CD8-positive, alpha-beta memory T cell (primary cell): ENCODE data around the gene AGPAT4. TPM values are rescaled to one million over a fixed set of nuclear protein-coding genes. Genes with fewer than 3 reads are reported as not detected.
"Not testable (repeated sequence)": the region's sequence is repeated elsewhere in the genome, so short reads cannot be mapped to it uniquely, and the experiment has no call there.

Experiments used
- CTCF ChIA-PET: fragments of 350-600 bp; sonication (Branson Sonifier 250); formaldehyde crosslinking; loops from one replicate; lab custom pipeline; 2021; ENCODE audit warnings: antibody characterized with exemption; lab: Charles Lee
- POLR2A ChIA-PET: fragments of 350-600 bp; sonication (Branson Sonifier 250); formaldehyde crosslinking; loops from one replicate; lab custom pipeline; 2021; ENCODE audit warnings: antibody characterized with exemption; lab: Charles Lee
- DNase-seq, 5 donors: peaks; one replicate each; pipeline versions ENCODE4 v3.0.0 to v3.0.0-alpha.2; 2020 to 2022; ENCODE audit warnings: mixed read lengths in 1 of 5
- H3K27ac ChIP-seq: one replicate; pipeline ENCODE4 v1.7.0; 2013; ENCODE audit warnings: low read depth, mild to moderate bottlenecking, low read length, moderate library complexity
- H3K27me3 ChIP-seq: 2 replicates; pipeline ENCODE4 v1.7.0; 2013; ENCODE audit warnings: low read length, mild to moderate bottlenecking; ENCODE audit not compliant: insufficient read depth, poor library complexity, severe bottlenecking
- H3K36me3 ChIP-seq: 2 replicates; pipeline ENCODE4 v1.7.0; 2013; ENCODE audit warnings: mild to moderate bottlenecking, low read length, moderate library complexity; ENCODE audit not compliant: insufficient read depth
- H3K4me1 ChIP-seq: 2 replicates; pipeline ENCODE4 v1.7.0; 2013; ENCODE audit warnings: mild to moderate bottlenecking, low read length, moderate library complexity; ENCODE audit not compliant: insufficient read depth
- H3K4me3 ChIP-seq: 2 replicates; pipeline ENCODE4 v1.7.0; 2013; ENCODE audit warnings: mild to moderate bottlenecking, low read length
- H3K9me3 ChIP-seq: 2 replicates; pipeline ENCODE4 v1.7.0; 2013; ENCODE audit warnings: mild to moderate bottlenecking, low read length
- H3K27ac Mint-ChIP-seq, 8 donors: one replicate each; pipeline ENCODE4 v1.8.0; 2020 to 2021; ENCODE audit warnings: mixed read lengths in 8 of 8, mild to moderate bottlenecking in 6 of 8, inconsistent platforms in 3 of 8, moderate library complexity in 3 of 8
- H3K27me3 Mint-ChIP-seq, 2 donors: one replicate each; pipeline ENCODE4 v1.8.0; 2020 to 2021; ENCODE audit warnings: mixed read lengths in 2 of 2, mild to moderate bottlenecking in 1 of 2, moderate library complexity in 1 of 2
- H3K36me3 Mint-ChIP-seq, 3 donors: one replicate each; pipeline ENCODE4 v1.8.0; 2020 to 2021; ENCODE audit warnings: mixed read lengths in 3 of 3, inconsistent platforms in 1 of 3, mild to moderate bottlenecking in 1 of 3
- H3K4me1 Mint-ChIP-seq, 3 donors: one replicate each; pipeline ENCODE4 v1.8.0; 2020 to 2021; ENCODE audit warnings: mixed read lengths in 3 of 3, inconsistent platforms in 1 of 3, mild to moderate bottlenecking in 1 of 3
- H3K4me3 Mint-ChIP-seq, 7 donors: one replicate each; pipeline ENCODE4 v1.8.0; 2020 to 2021; ENCODE audit warnings: mixed read lengths in 7 of 7, mild to moderate bottlenecking in 6 of 7, moderate library complexity in 4 of 7, inconsistent platforms in 2 of 7
- H3K9me3 Mint-ChIP-seq, 5 donors: one replicate each; pipeline ENCODE4 v1.8.0; 2020 to 2022; ENCODE audit warnings: mixed read lengths in 5 of 5, mild to moderate bottlenecking in 3 of 5, moderate library complexity in 2 of 5, inconsistent platforms in 1 of 5
- polyA plus RNA-seq: library from polyadenylated mRNA; unstranded; fragments of 300-500 nt; fragmentation: Illumina TruSeq; gene quantifications from one replicate; pipeline ENCODE4 v1.2.3, GENCODE V29; 2021
- total RNA-seq, 2 experiments: library from RNA; stranded (reverse); gene quantifications; one replicate each; pipeline ENCODE4 v1.2.3, GENCODE V29; 2021

Gene AGPAT4
- total and polyA plus RNA-seq, 3 experiments from 2014 or later = 2.2 to 5.9 (median 2.8) TPM

- H3K9me3 ChIP-seq, H3K27ac Mint-ChIP-seq, H3K4me1 ChIP-seq, H3K36me3 ChIP-seq, H3K27me3 ChIP-seq, CTCF ChIA-PET, H3K36me3 Mint-ChIP-seq, H3K9me3 Mint-ChIP-seq, POLR2A ChIA-PET, H3K4me1 Mint-ChIP-seq, H3K27ac ChIP-seq, H3K4me3 Mint-ChIP-seq, DNase-seq, H3K4me3 ChIP-seq, H3K27me3 Mint-ChIP-seq: not testable (repeated sequence)
These were observed 39.6 kb upstream of the AGPAT4 start for GRCh38 chr6:161313475-161313874.

DNA sequence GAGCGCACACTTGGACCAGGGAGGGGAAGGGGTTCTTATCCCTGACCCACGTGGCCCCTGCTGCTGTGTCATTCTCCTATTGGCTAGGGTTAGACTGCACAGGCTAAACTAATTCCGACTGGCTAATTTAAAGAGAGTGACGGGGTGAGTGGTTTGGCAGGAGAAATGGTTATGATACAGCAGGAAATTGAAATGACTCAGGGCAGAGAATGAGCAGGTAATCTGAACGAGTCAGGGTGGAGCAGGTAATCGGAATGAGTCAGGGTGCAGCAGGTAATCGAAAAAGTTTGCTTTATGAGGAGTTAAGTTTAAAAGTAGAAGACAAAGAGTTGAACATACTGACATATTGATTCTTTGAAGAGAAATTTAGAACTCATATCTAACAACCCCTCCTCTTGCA, 35.9 kb upstream of the AGPAT4 start:
- H3K9me3 ChIP-seq, H3K27ac ChIP-seq, H3K36me3 Mint-ChIP-seq, POLR2A ChIA-PET, H3K27me3 Mint-ChIP-seq, H3K4me3 ChIP-seq, H3K4me1 ChIP-seq, H3K4me3 Mint-ChIP-seq, CTCF ChIA-PET, DNase-seq, H3K27ac Mint-ChIP-seq, H3K36me3 ChIP-seq, H3K4me1 Mint-ChIP-seq, H3K9me3 Mint-ChIP-seq, H3K27me3 ChIP-seq: not testable (repeated sequence)

GRCh38 chr6:161308075-161308655, 34.3 kb upstream of the AGPAT4 start:
- Mint-ChIP-seq H3K27me3 (peaks cover 2 to 8% of the 10 kb centered on the region in 2 donors), H3K27ac (peak overlapping the region in 1 of 8 donors; percentile 73), H3K9me3 (no peaks in the 10 kb centered on the region), H3K4me3 (no peak overlapping the region), H3K4me1 (no peaks in the 10 kb centered on the region), H3K36me3 (no peaks in the 10 kb centered on the region)
- no peaks in the 10 kb centered on the region for H3K36me3 ChIP-seq
- no peak for DNase-seq
- no peaks in the 10 kb centered on the region for H3K4me1 ChIP-seq
- ChIA-PET POLR2A (no interaction called here), CTCF (no interaction called here)
- no peak overlapping the region for H3K27ac ChIP-seq
- H3K9me3 ChIP-seq = no peaks in the 10 kb centered on the region
- no peak overlapping the region for H3K4me3 ChIP-seq
- no peaks in the 10 kb centered on the region for H3K27me3 ChIP-seq

DNA sequence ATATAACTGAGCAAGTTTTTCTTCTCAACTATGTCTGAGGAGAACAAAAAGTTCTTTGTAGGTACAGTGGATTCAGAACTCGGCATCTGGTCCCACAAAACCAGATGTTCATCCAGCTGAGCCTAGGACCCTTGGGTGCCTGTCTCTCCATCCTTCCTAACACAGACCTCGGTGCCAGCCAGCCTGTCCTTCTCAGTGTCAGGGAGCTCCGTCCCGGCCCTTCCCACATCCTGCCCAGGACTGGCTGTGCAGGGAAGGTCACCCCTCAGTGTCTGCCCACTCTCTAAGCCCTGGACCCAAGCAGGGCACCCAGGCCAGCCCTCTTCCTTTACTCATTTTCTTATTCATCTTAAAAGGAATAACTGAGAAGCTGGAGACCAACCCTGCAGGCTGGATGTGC, 32.0 kb upstream of the AGPAT4 start:
- CTCF ChIA-PET = interaction anchor here (1.6 kb wide), 1 partner anchor 65 kb away, joined by 3 read pairs; no protein-coding TSS in a partner anchor
- H3K4me1 Mint-ChIP-seq = no peaks in the 10 kb centered on the region

GRCh38 chr6:161303628-161304340, 29.9 kb upstream of the AGPAT4 start:
- CTCF ChIA-PET = no interaction called here
- POLR2A ChIA-PET = no interaction called here
- H3K4me1 Mint-ChIP-seq = no peaks in the 10 kb centered on the region

More for the DNA sequence above, 32.0 kb upstream of the AGPAT4 start:
- Histone ChIP-seq H3K27me3 (no peaks in the 10 kb centered on the region), H3K4me3 (no peak overlapping the region), H3K27ac (no peak overlapping the region), H3K36me3 (no peaks in the 10 kb centered on the region), H3K4me1 (no peaks in the 10 kb centered on the region), H3K9me3 (no peaks in the 10 kb centered on the region)
- no peak for DNase-seq
- H3K27ac Mint-ChIP-seq = no peak overlapping the region
- no peaks in the 10 kb centered on the region for H3K36me3 Mint-ChIP-seq
- peaks cover 2 to 12% of the 10 kb centered on the region in 2 donors for H3K27me3 Mint-ChIP-seq
- H3K9me3 Mint-ChIP-seq = peaks cover 0 to 3% (median 0%) of the 10 kb centered on the region in 5 donors
- POLR2A ChIA-PET = no interaction called here
- no peak overlapping the region for H3K4me3 Mint-ChIP-seq

GRCh38 chr6:161302949-161303348, 29.1 kb upstream of the AGPAT4 start:
- Mint-ChIP-seq H3K4me1 (no peaks in the 10 kb centered on the region), H3K27ac (peak overlapping the region in 1 of 8 donors; percentile 43), H3K4me3 (no peak overlapping the region), H3K9me3 (peaks cover 0 to 3% (median 0%) of the 10 kb centered on the region in 5 donors), H3K36me3 (no peaks in the 10 kb centered on the region), H3K27me3 (peaks cover 2 to 20% of the 10 kb centered on the region in 2 donors)
- CTCF ChIA-PET = no interaction called here
- POLR2A ChIA-PET = no interaction called here
- no peaks in the 10 kb centered on the region for H3K36me3 ChIP-seq
- H3K27me3 ChIP-seq = no peaks in the 10 kb centered on the region
- DNase-seq = no peak
- no peak overlapping the region for H3K4me3 ChIP-seq
- H3K4me1 ChIP-seq = no peaks in the 10 kb centered on the region
- no peaks in the 10 kb centered on the region for H3K9me3 ChIP-seq
- no peak overlapping the region for H3K27ac ChIP-seq

More at GRCh38 chr6:161303628-161304340, 29.9 kb upstream of the AGPAT4 start:
- Histone ChIP-seq H3K4me3 (no peak overlapping the region), H3K4me1 (no peaks in the 10 kb centered on the region), H3K9me3 (no peaks in the 10 kb centered on the region), H3K27me3 (no peaks in the 10 kb centered on the region), H3K36me3 (no peaks in the 10 kb centered on the region), H3K27ac (no peak overlapping the region)
- DNase-seq = no peak
- no peaks in the 10 kb centered on the region for H3K36me3 Mint-ChIP-seq
- H3K9me3 Mint-ChIP-seq = peaks cover 0 to 3% (median 0%) of the 10 kb centered on the region in 5 donors
- H3K27ac Mint-ChIP-seq = no peak overlapping the region
- H3K27me3 Mint-ChIP-seq = peaks cover 2 to 20% of the 10 kb centered on the region in 2 donors
- no peak overlapping the region for H3K4me3 Mint-ChIP-seq

DNA sequence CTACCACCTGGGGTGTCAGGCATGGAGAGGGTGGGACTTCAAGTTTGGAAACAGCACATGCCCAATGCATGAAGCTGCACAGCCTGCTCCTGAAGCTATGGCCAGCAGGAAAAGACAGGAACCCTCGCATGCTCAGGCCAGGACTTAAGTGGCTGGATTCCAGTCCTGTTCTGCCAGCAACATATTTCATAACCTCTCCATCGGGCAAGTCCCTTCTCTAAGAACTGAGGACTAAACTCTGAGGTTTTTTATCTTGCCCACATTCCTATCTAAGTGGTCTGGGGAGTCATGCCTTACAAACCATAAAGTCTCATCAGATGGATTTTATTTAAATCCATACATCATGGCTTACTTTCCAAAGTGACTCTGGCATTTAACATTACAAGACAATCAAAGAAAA, 27.5 kb upstream of the AGPAT4 start:
- ChIA-PET CTCF (no interaction called here), POLR2A (no interaction called here)
- DNase-seq = no peak
- H3K27me3 Mint-ChIP-seq = peaks cover 2 to 20% of the 10 kb centered on the region in 2 donors
- Histone ChIP-seq H3K27me3 (no peaks in the 10 kb centered on the region), H3K27ac (no peak overlapping the region), H3K4me3 (no peak overlapping the region), H3K36me3 (no peaks in the 10 kb centered on the region), H3K9me3 (no peaks in the 10 kb centered on the region), H3K4me1 (no peaks in the 10 kb centered on the region)
- no peaks in the 10 kb centered on the region for H3K4me1 Mint-ChIP-seq
- no peak overlapping the region for H3K4me3 Mint-ChIP-seq
- H3K27ac Mint-ChIP-seq = no peak overlapping the region
- H3K9me3 Mint-ChIP-seq = peaks cover 0 to 3% (median 0%) of the 10 kb centered on the region in 5 donors
- H3K36me3 Mint-ChIP-seq = no peaks in the 10 kb centered on the region

DNA sequence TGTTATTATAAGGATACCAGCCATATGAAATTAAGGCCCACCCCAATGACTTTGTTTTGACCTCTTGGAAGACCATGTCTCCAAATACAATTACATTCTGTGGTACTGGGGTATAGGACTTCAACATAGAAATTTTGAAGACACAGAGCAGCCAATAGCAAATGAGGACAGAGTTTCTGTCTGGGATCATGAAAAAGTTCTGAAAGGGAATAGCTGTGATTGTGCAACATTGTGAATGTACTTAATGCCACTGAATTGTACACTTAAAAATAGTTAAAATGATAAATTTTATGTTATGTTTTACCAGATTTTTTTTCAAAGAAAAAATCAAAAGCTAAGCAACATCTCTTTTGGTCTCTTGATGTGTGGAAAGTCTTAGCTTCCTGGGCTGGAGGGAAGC, 27.0 kb upstream of the AGPAT4 start:
- Mint-ChIP-seq H3K27me3 (peaks cover 0 to 20% of the 10 kb centered on the region in 2 donors), H3K4me3 (no peak overlapping the region), H3K4me1 (no peaks in the 10 kb centered on the region), H3K27ac (no peak overlapping the region), H3K9me3 (peaks cover 0 to 3% (median 0%) of the 10 kb centered on the region in 5 donors), H3K36me3 (no peaks in the 10 kb centered on the region)
- ChIA-PET CTCF (no interaction called here), POLR2A (no interaction called here)
- no peaks in the 10 kb centered on the region for H3K27me3 ChIP-seq
- no peaks in the 10 kb centered on the region for H3K9me3 ChIP-seq
- DNase-seq = no peak
- H3K27ac ChIP-seq = no peak overlapping the region
- no peak overlapping the region for H3K4me3 ChIP-seq
- no peaks in the 10 kb centered on the region for H3K4me1 ChIP-seq
- no peaks in the 10 kb centered on the region for H3K36me3 ChIP-seq
